ENCODE measurements around the gene GNG7.

The GNG7 gene

GRCh38 chr19:2702170-2703076 lies at the start of gene GNG7:
TSS of gene GNG7 (minus strand) at chr19:2702694. CDS start at chr19:2520688, 182,006 bp downstream.
- peak; percentile 88 to 97 (median 93) for DNase-seq (ENCODE audit: low read depth in 3 of 3, low spot score in 1 of 3)

- DNase-seq (ENCODE audit: low read depth in 3 of 3, low spot score in 1 of 3): no peak
Measured at GRCh38 chr19:2751438-2751830, 48.9 kb upstream of the GNG7 start.

DNA sequence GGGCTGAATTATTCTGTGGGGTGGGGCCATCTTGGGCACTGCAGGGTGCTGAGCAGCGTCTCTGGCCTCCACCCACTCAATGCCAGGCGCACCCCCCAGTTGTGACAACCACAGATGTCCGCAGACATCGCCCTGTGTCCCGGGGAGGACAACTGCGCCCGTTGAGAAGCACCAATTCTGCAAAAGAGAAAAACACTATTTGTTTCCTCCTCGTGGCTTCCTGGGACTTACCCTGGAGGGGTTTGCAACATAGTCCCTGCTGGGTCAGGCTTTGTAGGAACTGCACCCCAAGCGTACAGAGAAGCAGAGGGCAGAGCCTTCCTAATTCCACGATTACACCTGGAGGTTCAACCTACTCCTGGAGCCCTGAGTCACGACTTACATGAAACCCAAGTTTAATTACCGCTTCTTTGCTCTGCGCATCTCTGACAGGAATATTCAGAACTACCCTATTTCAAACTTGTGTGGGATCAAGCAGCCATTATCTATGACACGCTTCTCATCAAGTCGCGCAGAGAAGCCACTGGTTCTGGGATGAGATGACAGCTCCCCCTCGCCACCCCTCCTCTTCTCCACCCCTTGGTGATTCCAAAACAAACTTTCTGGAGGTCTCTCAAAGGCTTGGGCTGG lies 48.4 kb upstream of the GNG7 start:
- no peak for DNase-seq (ENCODE audit: low read depth in 3 of 3, low spot score in 1 of 3)

DNA sequence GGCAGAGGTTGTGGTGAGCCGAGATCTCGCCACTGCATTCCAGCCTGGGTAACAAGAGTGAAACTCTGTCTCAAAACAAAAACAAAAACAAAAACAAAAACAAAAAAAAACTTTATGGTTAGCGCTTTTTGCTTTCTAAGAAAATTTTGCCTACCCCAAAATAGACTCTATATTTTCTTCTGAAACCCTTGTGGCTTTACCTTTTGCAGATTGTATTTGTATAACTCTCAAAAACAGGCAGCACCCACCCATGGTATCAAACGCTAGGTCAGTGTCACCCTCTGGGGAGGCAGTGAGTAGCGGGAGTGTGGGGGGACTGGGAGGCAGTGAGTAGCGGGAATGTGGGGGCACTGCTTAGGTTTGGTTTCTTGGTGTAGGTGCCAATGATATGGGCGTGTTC lies 44.9 kb upstream of the GNG7 start:
- no peak for DNase-seq (ENCODE audit: low read depth in 3 of 3, low spot score in 1 of 3)

DNA sequence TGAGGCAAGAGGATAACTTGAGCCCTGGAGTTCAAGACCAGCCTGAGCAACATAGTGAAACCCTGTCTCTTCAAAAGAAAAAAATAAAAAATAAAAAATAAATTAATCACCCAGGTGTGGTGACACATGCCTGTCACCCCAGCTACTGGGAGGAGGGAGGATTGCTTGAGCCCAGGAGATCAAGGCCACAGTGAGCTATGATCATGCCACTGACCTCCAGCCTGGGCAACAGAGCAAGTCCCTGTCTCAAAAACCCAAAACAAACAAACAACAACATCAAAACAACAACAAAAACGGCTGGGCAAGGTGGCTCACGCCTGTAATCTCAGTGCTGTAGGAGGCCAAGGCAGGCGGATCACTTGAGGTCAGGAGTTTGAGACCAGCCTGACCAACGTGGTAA lies 41.6 kb upstream of the GNG7 start:
- no peak for DNase-seq (ENCODE audit: low read depth in 3 of 3, low spot score in 1 of 3)

DNA sequence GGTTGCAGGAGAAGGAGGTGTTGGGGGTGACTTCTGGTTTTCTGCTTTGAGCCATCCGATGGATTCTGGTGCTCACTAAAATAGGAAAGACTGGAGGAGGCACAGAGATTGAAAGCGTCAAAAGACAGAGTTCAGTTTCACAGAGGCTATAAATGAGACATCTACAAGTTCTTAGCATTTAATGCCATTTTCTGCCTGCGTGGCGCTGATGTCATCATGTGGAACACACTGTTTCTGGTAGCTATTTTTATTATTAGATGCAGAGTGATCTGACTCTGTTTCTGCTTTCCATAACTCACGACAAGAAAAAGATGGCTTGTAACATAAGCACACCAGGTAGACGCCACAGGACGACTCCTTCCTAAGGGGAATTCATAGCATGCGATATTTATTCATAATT lies 40.6 kb upstream of the GNG7 start:
- DNase-seq (ENCODE audit: low read depth in 3 of 3, low spot score in 1 of 3): no peak

DNA sequence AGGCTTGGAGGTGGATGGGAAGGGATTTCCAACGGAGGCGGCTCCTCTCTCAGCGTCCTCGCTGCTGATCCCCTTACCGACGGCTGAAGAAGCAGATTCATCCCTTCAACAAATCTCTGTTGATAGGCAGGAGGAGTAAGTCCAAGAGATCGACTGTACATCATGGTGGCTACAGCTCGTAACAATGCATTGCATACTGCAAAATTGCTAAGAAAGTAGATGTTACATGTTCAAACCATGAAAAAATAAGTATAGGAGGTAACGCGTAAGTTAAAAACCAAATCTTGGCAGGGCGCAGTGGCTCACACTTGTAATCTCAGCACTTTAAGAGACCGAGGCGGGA lies 37.8 kb upstream of the GNG7 start:
- no peak for DNase-seq (ENCODE audit: low read depth in 3 of 3, low spot score in 1 of 3)

GRCh38 chr19:2739602-2740313 lies 37.3 kb upstream of the GNG7 start, which contains the start of gene SLC39A3:
TSS of gene SLC39A3 (minus strand) at chr19:2740017. CDS start at chr19:2737257, 2,760 bp downstream.
- peak; percentile 98 to 99 (median 98) for DNase-seq (ENCODE audit: low read depth in 3 of 3, low spot score in 1 of 3)

GRCh38 chr19:2736550-2737190 lies 34.2 kb upstream of the GNG7 start:
- DNase-seq (ENCODE audit: low read depth in 3 of 3, low spot score in 1 of 3): no peak

GRCh38 chr19:2735374-2735773 lies 32.9 kb upstream of the GNG7 start:
- no peak for DNase-seq (ENCODE audit: low read depth in 3 of 3, low spot score in 1 of 3)

- DNase-seq (ENCODE audit: low read depth in 3 of 3, low spot score in 1 of 3): no peak
Measured at GRCh38 chr19:2734589-2735288, 32.2 kb upstream of the GNG7 start.

DNA sequence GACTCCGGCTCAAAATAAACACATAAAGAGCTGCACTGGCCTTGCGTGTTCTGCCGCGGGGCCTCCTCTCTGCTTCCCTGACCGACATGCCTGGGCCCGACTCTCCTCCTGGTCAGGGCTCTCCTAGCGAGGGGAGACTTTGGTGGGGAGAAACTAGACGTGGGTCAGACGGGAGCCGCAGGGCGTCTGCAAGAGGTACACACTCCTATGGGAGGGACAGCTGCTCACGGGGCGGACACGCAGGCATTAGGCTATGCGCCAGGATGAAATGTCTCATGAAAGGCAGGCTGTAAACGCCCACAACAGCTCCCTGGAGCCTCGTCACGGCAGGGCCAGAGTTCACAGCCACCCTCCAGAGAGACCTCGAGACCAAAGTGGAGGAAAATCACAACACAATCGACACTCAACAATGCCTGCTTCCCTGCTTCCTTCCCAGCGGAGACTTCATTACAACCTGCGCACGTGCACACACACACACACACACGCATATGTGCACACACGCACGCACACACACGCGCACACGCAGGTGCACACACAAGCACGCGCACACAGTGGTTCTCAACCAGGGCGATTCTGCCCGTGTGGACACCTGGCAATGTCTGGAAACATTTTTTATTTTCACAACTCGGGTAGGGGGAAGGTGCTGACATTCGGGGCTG lies 31.6 kb upstream of the GNG7 start:
- no peak for DNase-seq (ENCODE audit: low read depth in 3 of 3, low spot score in 1 of 3)

GRCh38 chr19:2732883-2733282 lies 30.4 kb upstream of the GNG7 start:
- no peak for DNase-seq (ENCODE audit: low read depth in 3 of 3, low spot score in 1 of 3)

GRCh38 chr19:2732157-2732725 lies 29.7 kb upstream of the GNG7 start:
- DNase-seq (ENCODE audit: low read depth in 3 of 3, low spot score in 1 of 3): no peak

GRCh38 chr19:2731181-2731995 lies 28.9 kb upstream of the GNG7 start:
- no peak for DNase-seq (ENCODE audit: low read depth in 3 of 3, low spot score in 1 of 3)

GRCh38 chr19:2729943-2730818 lies 27.7 kb upstream of the GNG7 start:
- no peak for DNase-seq (ENCODE audit: low read depth in 3 of 3, low spot score in 1 of 3)

GRCh38 chr19:2728783-2729387 lies 26.4 kb upstream of the GNG7 start:
- no peak for DNase-seq (ENCODE audit: low read depth in 3 of 3, low spot score in 1 of 3)

DNA sequence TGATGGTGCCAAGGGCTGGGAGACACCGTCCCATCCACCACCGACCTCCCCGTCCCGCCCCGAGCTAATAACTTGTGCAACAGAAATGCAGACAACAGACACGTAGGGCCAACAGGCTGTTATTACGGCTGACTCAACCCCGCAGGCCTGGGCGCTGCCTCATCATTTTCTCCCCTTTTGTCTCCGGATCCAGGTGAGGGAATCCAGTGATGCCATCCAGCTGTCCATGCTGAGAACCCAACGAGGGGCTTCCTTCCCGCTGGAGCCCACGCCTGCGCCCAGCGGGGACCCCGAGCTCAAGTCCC lies 25.1 kb upstream of the GNG7 start:
- no peak for DNase-seq (ENCODE audit: low read depth in 3 of 3, low spot score in 1 of 3)
